Measurements from ENCODE around the gene OSBPL6.

- no peak for TF ChIP-seq CTCF (IDR thresholded peaks at IDR 0.05)
- TF ChIP-seq POLR2A (IDR thresholded peaks at IDR 0.05): no peak
These were observed 10.7 kb downstream of the OSBPL6 start for GRCh38 chr2:178204977-178205376.

All from uterus (tissue), 2 donors.